GM18870 (cell line): ENCODE results near the gene STK32C.

Experiments used
- ATAC-seq: cut with Tn5 transposase; IDR thresholded peaks from one replicate; pipeline ENCODE4 v1.9.1; 2021; ENCODE audit warnings: moderate library complexity; ENCODE audit not compliant: unreplicated experiment

The STK32C gene

GRCh38 chr10:132174237-132174636, 133.5 kb downstream of the STK32C start:
- no peak for ATAC-seq

GRCh38 chr10:132173185-132173584, 134.6 kb downstream of the STK32C start:
- no peak for ATAC-seq

GRCh38 chr10:132172091-132173066, 135.4 kb downstream of the STK32C start:
- ATAC-seq: no peak

GRCh38 chr10:132170561-132171361, 137.0 kb downstream of the STK32C start:
- ATAC-seq: no peak

GRCh38 chr10:132169766-132170560, 137.8 kb downstream of the STK32C start:
- no peak for ATAC-seq

GRCh38 chr10:132169031-132169765, 138.6 kb downstream of the STK32C start:
- ATAC-seq: no peak

- ATAC-seq: no peak
These were observed 139.1 kb downstream of the STK32C start for GRCh38 chr10:132168571-132169030.

GRCh38 chr10:132167976-132168375, 139.8 kb downstream of the STK32C start:
- ATAC-seq: no peak

- no peak for ATAC-seq
These were observed 140.6 kb downstream of the STK32C start for GRCh38 chr10:132167041-132167674.

- no peak for ATAC-seq
These were observed 141.4 kb downstream of the STK32C start for GRCh38 chr10:132166216-132166950.

GRCh38 chr10:132165416-132165980, 142.3 kb downstream of the STK32C start:
- no peak for ATAC-seq

- no peak for ATAC-seq
These were observed 142.9 kb downstream of the STK32C start for GRCh38 chr10:132164761-132165278.

GRCh38 chr10:132163826-132164515, 143.8 kb downstream of the STK32C start:
- no peak for ATAC-seq

- no peak for ATAC-seq
These were observed 144.4 kb downstream of the STK32C start for GRCh38 chr10:132163278-132163765.

- no peak for ATAC-seq
These were observed 145.0 kb downstream of the STK32C start for GRCh38 chr10:132162590-132163277.

GRCh38 chr10:132162021-132162531, 145.7 kb downstream of the STK32C start:
- no peak for ATAC-seq
